NCI-H524 (cell line): ENCODE measurements around the gene ZNF506.
A peak's percentile ranks its signal among the peaks of the same experiment; 100 is the strongest.
"Not testable (repeated sequence)": the region's sequence is repeated elsewhere in the genome, so short reads cannot be mapped to it uniquely, and the experiment has no call there.

Experiments
- DNase-seq, 2 experiments: peaks; one replicate each; lab custom pipeline; 2025; lab: John Stamatoyannopoulos, UW

The ZNF506 gene

GRCh38 chr19:19778666-19779065 is 42.9 kb downstream of the ZNF506 start:
- no peak for DNase-seq

GRCh38 chr19:19777692-19778091 is 43.9 kb downstream of the ZNF506 start:
- DNase-seq: no peak

- DNase-seq: peak; percentile 98 to 99
These were observed 45.1 kb downstream of the ZNF506 start for GRCh38 chr19:19776206-19777008.

GRCh38 chr19:19775891-19776205 is 45.7 kb downstream of the ZNF506 start:
- no peak for DNase-seq

- DNase-seq: no peak
These were observed 47.1 kb downstream of the ZNF506 start for GRCh38 chr19:19774354-19775033.

GRCh38 chr19:19771963-19772362 is 49.6 kb downstream of the ZNF506 start:
- DNase-seq: not testable (repeated sequence)

- not testable (repeated sequence) for DNase-seq
These were observed 51.6 kb downstream of the ZNF506 start for GRCh38 chr19:19769971-19770370.

GRCh38 chr19:19758164-19758563 is 63.4 kb downstream of the ZNF506 start:
- DNase-seq: no peak

- DNase-seq: no peak
These were observed 68.7 kb downstream of the ZNF506 start for GRCh38 chr19:19752760-19753403.

- no peak for DNase-seq
These were observed 69.7 kb downstream of the ZNF506 start for GRCh38 chr19:19751846-19752245.

GRCh38 chr19:19750842-19751790 is 70.4 kb downstream of the ZNF506 start:
- no peak for DNase-seq

GRCh38 chr19:19749908-19750841 is 71.4 kb downstream of the ZNF506 start:
- no peak for DNase-seq

GRCh38 chr19:19749117-19749907 is 72.2 kb downstream of the ZNF506 start:
- no peak for DNase-seq

- DNase-seq: no peak
These were observed 73.2 kb downstream of the ZNF506 start for GRCh38 chr19:19748249-19748938.

GRCh38 chr19:19747357-19748220 is 74.0 kb downstream of the ZNF506 start:
- DNase-seq: no peak

GRCh38 chr19:19746286-19747213 is 75.0 kb downstream of the ZNF506 start:
- DNase-seq: no peak
